GM12872 (cell line): ENCODE results near the gene PRKD1.

ENCODE experiments used
- TF ChIP-seq, protein P1 (sequence below): IDR thresholded peaks from 3 replicates; pipeline ENCODE4 v1.5.1; 2011; ENCODE audit warnings: low read depth, mild to moderate bottlenecking, low read length, moderate library complexity; ENCODE audit not compliant: insufficient read depth

The PRKD1 gene

DNA sequence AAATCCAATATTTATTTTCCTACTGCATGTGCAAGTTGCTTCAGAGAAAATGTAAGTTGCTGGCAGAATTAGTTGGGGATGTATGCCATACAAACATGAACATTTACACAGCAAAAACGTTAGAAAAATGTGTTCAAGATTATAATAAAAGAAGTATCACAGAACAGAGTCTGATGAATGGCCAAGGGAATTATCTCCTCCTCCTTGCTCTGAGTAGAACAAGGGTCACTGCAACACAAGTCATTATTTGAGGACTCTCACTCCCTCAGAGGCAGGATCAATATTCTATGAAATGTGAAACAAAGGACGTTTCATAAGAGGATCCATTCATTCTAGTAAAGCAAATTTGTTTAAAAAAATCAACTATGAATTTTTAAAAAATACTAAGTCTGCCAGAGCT lies 177.8 kb downstream of the PRKD1 start:
- TF ChIP-seq, protein P1, sequence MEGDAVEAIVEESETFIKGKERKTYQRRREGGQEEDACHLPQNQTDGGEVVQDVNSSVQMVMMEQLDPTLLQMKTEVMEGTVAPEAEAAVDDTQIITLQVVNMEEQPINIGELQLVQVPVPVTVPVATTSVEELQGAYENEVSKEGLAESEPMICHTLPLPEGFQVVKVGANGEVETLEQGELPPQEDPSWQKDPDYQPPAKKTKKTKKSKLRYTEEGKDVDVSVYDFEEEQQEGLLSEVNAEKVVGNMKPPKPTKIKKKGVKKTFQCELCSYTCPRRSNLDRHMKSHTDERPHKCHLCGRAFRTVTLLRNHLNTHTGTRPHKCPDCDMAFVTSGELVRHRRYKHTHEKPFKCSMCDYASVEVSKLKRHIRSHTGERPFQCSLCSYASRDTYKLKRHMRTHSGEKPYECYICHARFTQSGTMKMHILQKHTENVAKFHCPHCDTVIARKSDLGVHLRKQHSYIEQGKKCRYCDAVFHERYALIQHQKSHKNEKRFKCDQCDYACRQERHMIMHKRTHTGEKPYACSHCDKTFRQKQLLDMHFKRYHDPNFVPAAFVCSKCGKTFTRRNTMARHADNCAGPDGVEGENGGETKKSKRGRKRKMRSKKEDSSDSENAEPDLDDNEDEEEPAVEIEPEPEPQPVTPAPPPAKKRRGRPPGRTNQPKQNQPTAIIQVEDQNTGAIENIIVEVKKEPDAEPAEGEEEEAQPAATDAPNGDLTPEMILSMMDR = no peak

DNA sequence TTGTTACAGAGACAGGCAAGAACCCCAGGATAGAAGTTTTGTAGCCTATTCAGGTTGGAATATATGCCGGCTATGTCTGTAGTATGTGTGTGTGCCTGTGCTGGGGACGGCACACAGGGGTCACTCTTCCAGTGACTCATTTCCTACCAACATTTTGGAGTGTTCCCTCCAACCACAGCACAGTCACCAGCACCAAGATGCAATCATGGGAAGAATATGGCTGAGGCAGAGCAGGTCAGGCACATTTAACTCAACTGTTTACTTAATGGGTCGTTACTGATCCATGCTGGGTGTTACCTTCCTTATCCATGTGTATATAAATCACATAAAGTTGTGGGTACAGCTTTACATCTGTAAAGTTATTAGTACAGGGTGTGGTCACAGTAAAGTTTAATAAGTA lies 178.3 kb downstream of the PRKD1 start:
- TF ChIP-seq, protein P1 = no peak

DNA sequence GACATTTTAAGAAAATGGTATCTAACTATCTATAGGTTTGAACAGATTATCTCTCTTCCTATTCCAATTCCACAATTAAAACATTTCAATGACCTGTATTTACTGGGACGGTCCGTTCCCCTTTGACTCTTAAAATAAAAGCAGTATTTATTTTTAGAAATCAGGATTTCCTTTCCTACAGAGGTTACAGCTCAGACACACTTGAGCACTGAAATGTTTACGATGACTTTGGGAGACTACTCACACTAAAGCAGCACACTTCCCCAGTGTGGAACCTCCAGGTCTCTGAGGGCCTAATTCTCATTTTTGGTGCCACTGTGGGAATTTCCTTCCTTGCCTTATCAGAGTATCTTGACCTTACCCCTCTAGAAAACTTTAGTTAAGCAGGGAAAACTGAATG lies 181.8 kb downstream of the PRKD1 start:
- TF ChIP-seq, protein P1 = no peak

DNA sequence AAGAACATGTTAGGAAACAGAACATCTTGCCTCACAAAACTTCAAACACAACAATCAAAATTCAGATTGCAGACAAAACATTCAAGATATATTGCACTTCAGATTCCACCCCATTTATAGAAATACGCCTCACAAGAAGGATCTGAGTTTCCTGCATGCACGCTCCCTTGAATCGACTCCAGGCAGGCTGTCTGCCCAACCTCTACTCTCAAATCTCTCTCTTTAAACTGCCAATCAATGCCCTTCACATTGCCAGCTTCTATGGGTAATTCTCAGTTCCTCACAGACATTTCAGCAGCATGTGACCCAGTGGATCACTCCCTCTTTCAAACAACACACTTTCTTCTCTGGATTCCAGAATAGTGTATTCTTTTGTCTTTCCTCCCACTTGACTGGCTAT lies 184.1 kb downstream of the PRKD1 start:
- TF ChIP-seq, protein P1 = no peak

DNA sequence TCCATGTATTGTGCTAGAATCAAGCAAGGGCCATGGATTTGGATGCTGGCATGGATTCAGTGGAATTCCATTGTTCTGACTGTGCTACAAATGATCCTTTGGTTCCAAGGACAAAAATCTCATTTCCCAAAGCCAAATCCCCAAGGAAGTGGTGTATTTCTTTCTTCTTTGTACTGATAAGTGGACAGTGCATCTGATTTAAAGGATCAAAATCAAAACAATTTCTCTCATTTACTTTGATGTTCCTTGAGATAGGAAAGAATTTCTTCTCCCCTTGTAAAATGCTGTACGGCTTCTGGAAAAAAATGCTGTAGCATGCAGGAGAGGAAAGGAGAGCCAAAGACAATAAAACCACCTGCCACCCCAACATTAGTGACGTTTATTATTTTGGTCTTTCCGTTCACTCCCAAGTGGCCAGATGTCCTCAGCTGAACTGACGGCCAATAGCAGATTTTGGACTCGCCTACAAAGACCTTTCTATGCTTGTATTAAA lies 185.7 kb downstream of the PRKD1 start:
- TF ChIP-seq, protein P1 = no peak

DNA sequence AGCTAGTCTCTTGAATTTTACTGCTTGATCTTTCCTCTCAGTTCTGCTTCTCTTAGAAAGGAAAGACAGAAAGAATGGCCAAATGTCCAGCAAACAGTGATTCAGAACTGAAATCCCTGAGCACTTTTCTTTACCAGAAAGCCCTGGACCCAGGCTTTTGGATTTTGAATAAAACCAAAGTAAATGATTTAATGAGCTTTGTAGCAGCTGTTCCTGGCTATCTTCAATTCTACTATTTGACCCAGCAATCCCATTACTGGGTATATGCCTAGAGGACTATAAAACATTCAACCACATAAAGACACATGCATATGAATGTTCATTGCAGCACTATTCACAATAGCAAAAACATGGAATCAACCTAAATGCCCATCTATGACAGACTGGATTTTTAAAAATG lies 187.2 kb downstream of the PRKD1 start:
- TF ChIP-seq, protein P1 = no peak

DNA sequence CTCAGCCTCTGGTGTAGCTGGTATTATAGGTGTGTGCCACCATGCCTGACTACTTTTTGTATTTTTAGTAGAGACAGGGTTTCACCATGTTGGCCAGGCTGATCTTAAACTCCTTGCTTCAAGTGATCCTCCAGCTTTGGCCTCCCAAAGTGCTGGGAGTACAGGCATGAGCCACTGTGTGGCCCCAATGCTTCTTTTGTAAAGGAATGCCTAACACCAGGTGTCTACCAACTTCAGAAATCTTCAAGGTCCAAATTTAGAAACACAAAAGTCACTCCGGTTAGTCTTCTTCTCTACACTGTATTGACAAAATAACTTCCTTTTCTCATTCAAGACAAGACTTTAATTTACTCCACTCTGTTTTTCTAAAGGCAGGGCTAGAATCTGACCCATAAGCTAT lies 188.7 kb downstream of the PRKD1 start:
- TF ChIP-seq, protein P1 = no peak

DNA sequence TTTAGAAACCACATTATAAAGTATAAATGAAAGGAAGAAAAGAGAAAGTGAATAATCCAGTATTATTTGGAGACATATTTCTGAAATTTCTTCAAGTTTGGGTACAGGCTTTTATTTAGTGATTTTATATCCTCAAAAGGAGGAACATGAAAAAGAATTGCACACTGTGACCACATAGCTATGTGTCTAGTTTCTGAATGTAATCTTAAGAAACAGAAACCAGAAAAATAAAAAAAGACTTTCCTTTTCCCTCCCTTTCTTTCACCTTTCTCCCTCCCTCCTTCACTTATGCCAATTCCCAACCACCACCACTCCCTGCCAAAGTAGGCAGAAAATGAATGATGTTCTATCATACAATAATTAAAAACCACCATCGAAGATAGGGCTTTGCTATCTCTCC lies 189.6 kb downstream of the PRKD1 start:
- TF ChIP-seq, protein P1 = no peak
